Vagina (tissue), 2 donors: Measurements from ENCODE around the gene CNOT4.

ENCODE experiments used
- POLR2A ChIP-seq, 2 donors: fragments of 450-650 bp; IDR thresholded peaks; one replicate each; pipeline ENCODE4 v1.6.1; 2017; ENCODE audit warnings: antibody characterized with exemption in 2 of 2, mild to moderate bottlenecking in 2 of 2, moderate library complexity in 2 of 2
- POLR2AphosphoS5 ChIP-seq, 2 donors: sonication (generic); formaldehyde crosslinking; IDR thresholded peaks; one replicate each; pipeline ENCODE4 v1.9.0; 2017; ENCODE audit warnings: antibody characterized with exemption in 2 of 2, mild to moderate bottlenecking in 2 of 2, low read depth in 1 of 2; ENCODE audit not compliant: insufficient read depth in 1 of 2
- TF ChIP-seq, protein P1 (sequence below), 3 experiments: fragments of 450-650 bp in 2 of 3; fragments of 200-600 bp in 1 of 3; sonication (generic) in 1 of 3; IDR thresholded peaks; one replicate each; pipeline ENCODE4 v1.5.1; 2017 to 2019; ENCODE audit warnings: antibody characterized with exemption in 3 of 3, mild to moderate bottlenecking in 2 of 3, moderate library complexity in 2 of 3

DNA sequence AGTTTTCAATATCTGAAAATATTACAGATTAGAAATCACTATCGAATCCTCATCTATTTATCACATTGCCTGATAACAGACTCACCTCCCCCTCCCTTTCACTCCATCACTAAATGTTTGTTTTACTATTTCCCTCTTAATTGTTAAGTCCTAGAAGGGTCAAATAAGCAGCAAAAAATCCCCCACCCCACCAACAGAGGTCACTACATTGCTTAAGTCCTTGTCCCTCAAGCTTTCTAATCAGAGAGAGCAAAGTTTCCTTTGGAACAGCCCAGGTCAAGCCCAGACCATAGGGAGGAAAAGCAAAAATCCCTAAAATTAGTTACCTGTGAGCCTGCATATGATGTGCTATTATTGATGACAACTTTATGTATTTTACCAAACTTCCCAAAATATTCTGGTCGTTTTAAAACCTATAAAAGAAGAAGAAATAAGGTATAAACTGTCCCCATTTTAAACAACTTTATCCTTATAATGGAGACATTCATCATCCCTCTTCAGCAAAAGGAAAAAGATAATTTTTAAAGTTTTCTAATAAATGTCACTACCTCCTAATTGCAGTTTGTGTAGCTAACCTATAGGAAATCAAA lies 95.0 kb downstream of the CNOT4 start:
- TF ChIP-seq POLR2A (IDR thresholded peaks at IDR 0.05) = no peak
- TF ChIP-seq, protein P1, sequence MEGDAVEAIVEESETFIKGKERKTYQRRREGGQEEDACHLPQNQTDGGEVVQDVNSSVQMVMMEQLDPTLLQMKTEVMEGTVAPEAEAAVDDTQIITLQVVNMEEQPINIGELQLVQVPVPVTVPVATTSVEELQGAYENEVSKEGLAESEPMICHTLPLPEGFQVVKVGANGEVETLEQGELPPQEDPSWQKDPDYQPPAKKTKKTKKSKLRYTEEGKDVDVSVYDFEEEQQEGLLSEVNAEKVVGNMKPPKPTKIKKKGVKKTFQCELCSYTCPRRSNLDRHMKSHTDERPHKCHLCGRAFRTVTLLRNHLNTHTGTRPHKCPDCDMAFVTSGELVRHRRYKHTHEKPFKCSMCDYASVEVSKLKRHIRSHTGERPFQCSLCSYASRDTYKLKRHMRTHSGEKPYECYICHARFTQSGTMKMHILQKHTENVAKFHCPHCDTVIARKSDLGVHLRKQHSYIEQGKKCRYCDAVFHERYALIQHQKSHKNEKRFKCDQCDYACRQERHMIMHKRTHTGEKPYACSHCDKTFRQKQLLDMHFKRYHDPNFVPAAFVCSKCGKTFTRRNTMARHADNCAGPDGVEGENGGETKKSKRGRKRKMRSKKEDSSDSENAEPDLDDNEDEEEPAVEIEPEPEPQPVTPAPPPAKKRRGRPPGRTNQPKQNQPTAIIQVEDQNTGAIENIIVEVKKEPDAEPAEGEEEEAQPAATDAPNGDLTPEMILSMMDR (IDR thresholded peaks at IDR 0.05) = no peak
- TF ChIP-seq POLR2AphosphoS5 (IDR thresholded peaks at IDR 0.05; ENCODE audit: insufficient read depth in 1 of 2, low read depth in 1 of 2) = no peak
